Measurements from ENCODE around the gene PLEKHM3.

DNA sequence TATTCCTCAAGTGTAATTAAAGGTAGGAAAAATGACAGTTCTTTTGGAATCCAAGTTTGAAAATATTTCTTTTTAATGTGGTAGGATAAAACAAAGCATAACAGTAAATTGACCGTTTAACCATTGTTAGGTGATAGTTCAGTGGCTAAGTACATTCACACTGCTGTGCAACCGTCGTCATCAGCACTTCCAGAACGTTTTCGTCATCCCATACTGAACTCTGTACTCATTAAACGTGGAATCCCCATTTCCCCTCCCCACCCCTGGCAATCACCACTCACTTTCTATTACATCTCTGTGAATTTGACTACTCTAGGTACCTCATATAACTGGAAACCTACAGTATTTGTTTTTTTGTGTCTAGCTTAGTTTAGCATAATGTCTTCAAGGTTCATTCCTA, 222.7 kb downstream of the PLEKHM3 start:
- TF ChIP-seq, protein P1, sequence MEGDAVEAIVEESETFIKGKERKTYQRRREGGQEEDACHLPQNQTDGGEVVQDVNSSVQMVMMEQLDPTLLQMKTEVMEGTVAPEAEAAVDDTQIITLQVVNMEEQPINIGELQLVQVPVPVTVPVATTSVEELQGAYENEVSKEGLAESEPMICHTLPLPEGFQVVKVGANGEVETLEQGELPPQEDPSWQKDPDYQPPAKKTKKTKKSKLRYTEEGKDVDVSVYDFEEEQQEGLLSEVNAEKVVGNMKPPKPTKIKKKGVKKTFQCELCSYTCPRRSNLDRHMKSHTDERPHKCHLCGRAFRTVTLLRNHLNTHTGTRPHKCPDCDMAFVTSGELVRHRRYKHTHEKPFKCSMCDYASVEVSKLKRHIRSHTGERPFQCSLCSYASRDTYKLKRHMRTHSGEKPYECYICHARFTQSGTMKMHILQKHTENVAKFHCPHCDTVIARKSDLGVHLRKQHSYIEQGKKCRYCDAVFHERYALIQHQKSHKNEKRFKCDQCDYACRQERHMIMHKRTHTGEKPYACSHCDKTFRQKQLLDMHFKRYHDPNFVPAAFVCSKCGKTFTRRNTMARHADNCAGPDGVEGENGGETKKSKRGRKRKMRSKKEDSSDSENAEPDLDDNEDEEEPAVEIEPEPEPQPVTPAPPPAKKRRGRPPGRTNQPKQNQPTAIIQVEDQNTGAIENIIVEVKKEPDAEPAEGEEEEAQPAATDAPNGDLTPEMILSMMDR (IDR thresholded peaks at IDR 0.05; ENCODE audit: low read depth, low read length), result no peak
- TF ChIP-seq EZH2phosphoT487 (IDR thresholded peaks at IDR 0.05; ENCODE audit: low read depth), result no peak

Measured in OCI-LY3 (cell line).